Thyroid gland (tissue), 4 donors: ENCODE results near the gene KITLG.

Experiments
- CTCF ChIP-seq, 6 experiments: fragments of 200-600 bp in 3 of 6; fragments of 450-650 bp in 3 of 6; sonication (generic) in 3 of 6; IDR thresholded peaks; one replicate each; pipeline ENCODE4 v1.5.1; 2016 to 2019; ENCODE audit warnings: antibody characterized with exemption in 6 of 6, mild to moderate bottlenecking in 2 of 6, inconsistent platforms in 1 of 6, moderate library complexity in 1 of 6
- POLR2A ChIP-seq, 2 donors: fragments of 450-650 bp; IDR thresholded peaks; one replicate each; pipeline ENCODE4 v1.6.1; 2017; ENCODE audit warnings: antibody characterized with exemption in 2 of 2, mild to moderate bottlenecking in 2 of 2, moderate library complexity in 1 of 2

GRCh38 chr12:88445705-88446394 is 134.4 kb downstream of the KITLG start:
- TF ChIP-seq CTCF (IDR thresholded peaks at IDR 0.05) (no peak), POLR2A (IDR thresholded peaks at IDR 0.05) (no peak)
